Neural progenitor cell (in vitro differentiated cells): ENCODE data around the gene KLHL6. TPM values are rescaled to one million over a fixed set of nuclear protein-coding genes. Genes with fewer than 3 reads are reported as not detected.

Source experiments
- DNase-seq: peaks from one replicate; pipeline ENCODE4 v3.0.0-alpha.2; 2016; ENCODE audit warnings: low spot score
- H2AFZ ChIP-seq: fragments of 200-600 bp; sonication (generic); replicated peaks from 2 replicates; pipeline ENCODE4 v1.6.1; 2016; ENCODE audit warnings: antibody characterized with exemption
- H3F3A ChIP-seq: fragments of 200-600 bp; sonication (generic); 2 replicates; pipeline ENCODE4 v1.6.1; 2016; ENCODE audit warnings: antibody characterized with exemption, low read depth
- H3K27ac ChIP-seq: fragments of 200-600 bp; sonication (generic); 2 replicates; pipeline ENCODE4 v1.5.1; 2016; ENCODE audit warnings: mild to moderate bottlenecking
- H3K27me3 ChIP-seq: fragments of 200-600 bp; sonication (generic); 2 replicates; pipeline ENCODE4 v1.6.1; 2016; ENCODE audit warnings: mild to moderate bottlenecking, moderate library complexity
- H3K36me3 ChIP-seq: fragments of 200-600 bp; sonication (generic); 2 replicates; pipeline ENCODE4 v1.5.1; 2016
- H3K4me1 ChIP-seq: fragments of 200-600 bp; sonication (generic); 2 replicates; pipeline ENCODE4 v1.6.1; 2016; ENCODE audit warnings: mixed run types
- H3K4me2 ChIP-seq: fragments of 200-600 bp; sonication (generic); 2 replicates; pipeline ENCODE4 v1.6.1; 2016
- H3K4me3 ChIP-seq: fragments of 200-600 bp; sonication (generic); 2 replicates; pipeline ENCODE4 v1.5.1; 2016
- H3K79me2 ChIP-seq: fragments of 200-600 bp; sonication (generic); 2 replicates; pipeline ENCODE4 v1.6.1; 2016; ENCODE audit warnings: low read depth
- H3K9ac ChIP-seq: fragments of 200-600 bp; sonication (generic); 2 replicates; pipeline ENCODE4 v1.6.1; 2016
- H3K9me3 ChIP-seq: fragments of 200-600 bp; sonication (generic); 2 replicates; pipeline ENCODE4 v1.5.1; 2016; ENCODE audit warnings: low read depth
- H4K20me1 ChIP-seq: fragments of 200-600 bp; sonication (generic); 2 replicates; pipeline ENCODE4 v1.6.1; 2016; ENCODE audit warnings: low read depth
- H3K27ac Mint-ChIP-seq: 3 replicates; pipeline ENCODE4 v1.8.0; 2021; ENCODE audit warnings: mixed read lengths
- H3K27me3 Mint-ChIP-seq: 2 replicates; pipeline ENCODE4 v1.8.0; 2022; ENCODE audit warnings: low read depth, mild to moderate bottlenecking, inconsistent platforms, moderate library complexity, mixed read lengths; ENCODE audit not compliant: insufficient read depth
- H3K36me3 Mint-ChIP-seq: 3 replicates; pipeline ENCODE4 v1.8.0; 2021; ENCODE audit warnings: mixed read lengths
- H3K4me1 Mint-ChIP-seq: 3 replicates; pipeline ENCODE4 v1.8.0; 2021; ENCODE audit warnings: mixed read lengths
- H3K4me3 Mint-ChIP-seq: 3 replicates; pipeline ENCODE4 v1.8.0; 2021; ENCODE audit warnings: mild to moderate bottlenecking, moderate library complexity, mixed read lengths
- H3K9me3 Mint-ChIP-seq: 3 replicates; pipeline ENCODE4 v1.8.0; 2020; ENCODE audit warnings: mixed read lengths
- EZH2 ChIP-seq: fragments of 200-600 bp; sonication (generic); IDR thresholded peaks from 2 replicates; pipeline ENCODE4 v1.6.1; 2017; ENCODE audit warnings: antibody characterized with exemption, mild to moderate bottlenecking, moderate library complexity
- EZH2phosphoT487 ChIP-seq: fragments of 200-600 bp; sonication (generic); IDR thresholded peaks from 2 replicates; pipeline ENCODE4 v1.6.1; 2017; ENCODE audit warnings: antibody characterized with exemption
- total RNA-seq: library from RNA; depleted of rRNA; stranded (reverse); fragments of >200 nt; gene quantifications from 2 replicates; pipeline ENCODE4 v1.2.3, GENCODE V29; 2015; ENCODE audit warnings: low replicate concordance
- TF ChIP-seq, protein P1 (sequence below): fragments of 200-600 bp; sonication (generic); IDR thresholded peaks from 2 replicates; pipeline ENCODE4 v1.5.1; 2017; ENCODE audit warnings: antibody characterized with exemption, mild to moderate bottlenecking

KLHL6 gene
- total RNA-seq, 1 donor from 2014 or later, result 0.09 TPM

DNA sequence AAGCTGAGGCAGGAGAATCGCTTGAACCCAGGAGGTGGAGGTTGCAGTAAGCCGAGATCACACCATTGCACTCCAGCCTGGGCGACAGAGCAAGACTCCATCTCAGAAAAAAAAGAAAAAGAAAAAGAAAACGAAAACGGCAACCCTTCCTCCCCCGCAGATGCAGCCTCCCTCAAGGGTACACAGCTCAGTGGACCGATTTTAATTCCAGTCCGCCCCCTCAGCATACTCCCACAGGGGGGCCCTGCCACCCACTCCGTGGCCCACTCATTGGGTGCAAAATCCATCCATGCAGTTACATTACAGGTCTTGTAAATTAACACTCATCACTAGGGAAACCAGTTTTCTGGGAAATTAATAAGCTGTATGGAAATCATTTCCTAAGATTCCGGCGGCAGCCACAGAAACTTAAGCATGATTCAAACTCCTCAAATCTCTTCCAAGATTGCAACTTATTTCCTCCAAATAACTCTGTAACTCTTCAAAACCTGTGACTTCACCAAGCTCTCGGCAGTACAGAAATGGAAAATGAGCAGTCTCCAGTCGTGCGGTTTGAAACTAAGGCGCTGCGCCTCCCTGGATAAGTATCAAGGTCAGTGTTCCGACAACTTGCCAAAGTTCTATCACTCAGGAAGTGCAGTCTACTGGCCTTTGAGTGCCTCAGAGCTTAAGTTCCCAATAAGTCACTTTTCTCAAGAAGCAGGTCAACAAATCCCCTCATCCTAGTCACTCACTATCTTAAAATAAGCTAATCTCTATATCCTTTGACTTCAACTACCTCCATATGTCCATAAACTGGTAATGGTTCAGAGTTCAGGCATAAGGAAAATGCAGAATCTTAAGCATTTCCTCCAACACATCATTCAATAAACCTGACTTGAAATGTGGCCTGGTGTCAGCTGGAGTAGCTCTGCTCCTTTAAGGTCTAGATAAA lies 24.7 kb upstream of the KLHL6 start:
- Mint-ChIP-seq H3K4me1 (peaks cover 29% of the 10 kb centered on the region), H3K36me3 (no peaks in the 10 kb centered on the region), H3K4me3 (no peak overlapping the region), H3K27ac (no peak overlapping the region), H3K9me3 (no peaks in the 10 kb centered on the region), H3K27me3 (peaks cover 7% of the 10 kb centered on the region)
- Histone ChIP-seq H2AFZ (no peak overlapping the region), H3K79me2 (no peaks in the 10 kb centered on the region), H3K36me3 (no peaks in the 10 kb centered on the region), H3K9ac (no peak overlapping the region), H3K27ac (no peak overlapping the region), H3K27me3 (no peaks in the 10 kb centered on the region), H3K4me2 (no peak overlapping the region), H3K4me3 (no peak overlapping the region), H3K9me3 (no peaks in the 10 kb centered on the region), H3F3A (peaks cover 12% of the 10 kb centered on the region), H3K4me1 (peaks cover 37% of the 10 kb centered on the region), H4K20me1 (no peaks in the 10 kb centered on the region)
- no peak for DNase-seq
- no peak for TF ChIP-seq EZH2phosphoT487

DNA sequence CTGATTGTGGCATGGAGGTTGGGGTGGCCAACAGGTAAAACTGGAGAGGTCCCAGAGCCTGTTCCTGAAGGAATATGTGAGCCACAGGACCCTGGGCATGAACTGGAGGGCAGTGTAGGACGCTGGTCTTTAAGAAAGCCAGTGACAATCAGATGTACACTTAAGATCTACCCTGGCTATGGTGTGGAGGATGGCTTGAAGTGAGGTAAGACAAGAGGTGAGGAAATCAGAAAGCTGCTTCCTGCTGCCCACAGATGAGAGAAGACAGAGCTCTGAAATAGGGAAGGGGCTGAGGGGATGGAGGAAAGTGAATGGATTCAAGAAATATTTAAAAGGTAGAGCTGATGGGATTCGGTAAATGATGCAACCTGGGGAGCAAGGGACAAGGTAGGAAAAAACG lies 22.7 kb upstream of the KLHL6 start:
- no peak for DNase-seq
- H3K27me3 Mint-ChIP-seq, result peaks cover 7% of the 10 kb centered on the region
- H4K20me1 ChIP-seq, result no peaks in the 10 kb centered on the region
- H3K4me1 ChIP-seq, result peaks cover 24% of the 10 kb centered on the region
- H3F3A ChIP-seq, result peaks cover 12% of the 10 kb centered on the region
- peak overlapping the region; percentile 22 for H2AFZ ChIP-seq
- no peak overlapping the region for H3K27ac ChIP-seq
- H3K9me3 Mint-ChIP-seq, result no peaks in the 10 kb centered on the region
- TF ChIP-seq EZH2phosphoT487 (no peak), EZH2 (no peak)
- TF ChIP-seq, protein P1, sequence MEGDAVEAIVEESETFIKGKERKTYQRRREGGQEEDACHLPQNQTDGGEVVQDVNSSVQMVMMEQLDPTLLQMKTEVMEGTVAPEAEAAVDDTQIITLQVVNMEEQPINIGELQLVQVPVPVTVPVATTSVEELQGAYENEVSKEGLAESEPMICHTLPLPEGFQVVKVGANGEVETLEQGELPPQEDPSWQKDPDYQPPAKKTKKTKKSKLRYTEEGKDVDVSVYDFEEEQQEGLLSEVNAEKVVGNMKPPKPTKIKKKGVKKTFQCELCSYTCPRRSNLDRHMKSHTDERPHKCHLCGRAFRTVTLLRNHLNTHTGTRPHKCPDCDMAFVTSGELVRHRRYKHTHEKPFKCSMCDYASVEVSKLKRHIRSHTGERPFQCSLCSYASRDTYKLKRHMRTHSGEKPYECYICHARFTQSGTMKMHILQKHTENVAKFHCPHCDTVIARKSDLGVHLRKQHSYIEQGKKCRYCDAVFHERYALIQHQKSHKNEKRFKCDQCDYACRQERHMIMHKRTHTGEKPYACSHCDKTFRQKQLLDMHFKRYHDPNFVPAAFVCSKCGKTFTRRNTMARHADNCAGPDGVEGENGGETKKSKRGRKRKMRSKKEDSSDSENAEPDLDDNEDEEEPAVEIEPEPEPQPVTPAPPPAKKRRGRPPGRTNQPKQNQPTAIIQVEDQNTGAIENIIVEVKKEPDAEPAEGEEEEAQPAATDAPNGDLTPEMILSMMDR, result no peak
- no peaks in the 10 kb centered on the region for H3K27me3 ChIP-seq
- peak overlapping the region; percentile 39 for H3K27ac Mint-ChIP-seq
- no peaks in the 10 kb centered on the region for H3K36me3 Mint-ChIP-seq
- no peaks in the 10 kb centered on the region for H3K9me3 ChIP-seq
- H3K4me3 ChIP-seq, result no peak overlapping the region
- H3K9ac ChIP-seq, result no peak overlapping the region
- H3K4me2 ChIP-seq, result no peak overlapping the region
- no peaks in the 10 kb centered on the region for H3K79me2 ChIP-seq
- H3K36me3 ChIP-seq, result no peaks in the 10 kb centered on the region
- H3K4me3 Mint-ChIP-seq, result no peak overlapping the region
- peaks cover 11% of the 10 kb centered on the region for H3K4me1 Mint-ChIP-seq

- no peaks in the 10 kb centered on the region for H3K9me3 ChIP-seq
- H3K27me3 ChIP-seq, result no peaks in the 10 kb centered on the region
- peaks cover 18% of the 10 kb centered on the region for H3K4me1 ChIP-seq
- no peak overlapping the region for H3K9ac ChIP-seq
- H3F3A ChIP-seq, result peaks cover 12% of the 10 kb centered on the region
- no peak overlapping the region for H2AFZ ChIP-seq
- H3K36me3 Mint-ChIP-seq, result no peaks in the 10 kb centered on the region
- H3K79me2 ChIP-seq, result no peaks in the 10 kb centered on the region
- peak overlapping the region; percentile 60 for H3K4me2 ChIP-seq
- H4K20me1 ChIP-seq, result no peaks in the 10 kb centered on the region
- TF ChIP-seq EZH2phosphoT487 (no peak), EZH2 (no peak)
- TF ChIP-seq, protein P1, result no peak
- H3K27me3 Mint-ChIP-seq, result peaks cover 7% of the 10 kb centered on the region
- H3K27ac Mint-ChIP-seq, result no peak overlapping the region
- no peak overlapping the region for H3K4me3 Mint-ChIP-seq
- peaks cover 10% of the 10 kb centered on the region for H3K4me1 Mint-ChIP-seq
- H3K4me3 ChIP-seq, result no peak overlapping the region
- no peaks in the 10 kb centered on the region for H3K9me3 Mint-ChIP-seq
- H3K27ac ChIP-seq, result no peak overlapping the region
- no peaks in the 10 kb centered on the region for H3K36me3 ChIP-seq
- no peak for DNase-seq
These were observed 21.8 kb upstream of the KLHL6 start for GRCh38 chr3:183577346-183577745.
